IMR-90 (cell line): Measurements from ENCODE around the gene CFH. TPM values are rescaled to one million over a fixed set of nuclear protein-coding genes. Genes with fewer than 3 reads are reported as not detected.
A peak's percentile ranks its signal among the peaks of the same experiment; 100 is the strongest.
"Not testable (repeated sequence)": the region's sequence is repeated elsewhere in the genome, so short reads cannot be mapped to it uniquely, and the experiment has no call there.

Experiments used
- ATAC-seq: fragments of 200-7000 bp; cut with Tn5 transposase; 2 replicates; pipeline ENCODE4 v1.9.1; 2020; ENCODE audit warnings: low read depth, mild to moderate bottlenecking, moderate library complexity
- BruUV-seq: library from RNA; stranded (reverse); fragments of 400-500 nt; replicated peaks from 2 replicates; lab custom pipeline; 2021; lab: Mats Ljungman, UMichigan
- CTCF ChIA-PET: fragments of 300-600 bp; formaldehyde crosslinking; extraction: SDS; loops from one replicate; lab custom pipeline; 2021; ENCODE audit warnings: antibody characterized with exemption; lab: Yijun Ruan, JAX
- POLR2A ChIA-PET: fragments of 300-600 bp; sonication (Branson Sonifier 250); formaldehyde crosslinking; loops from one replicate; lab custom pipeline; 2022; ENCODE audit warnings: antibody characterized with exemption; ENCODE audit not compliant: unreplicated experiment; lab: Charles Lee
- DNase-seq: peaks from one replicate; pipeline ENCODE4 v3.0.0; 2013
- H2AFZ ChIP-seq: replicated peaks from 2 replicates; pipeline ENCODE3; 2013; ENCODE audit warnings: low read length, mild to moderate bottlenecking; ENCODE audit not compliant: poor library complexity
- H2AK5ac ChIP-seq: 2 replicates; pipeline ENCODE4 v1.6.1; 2013; ENCODE audit warnings: low read depth, low read length, inconsistent platforms
- H2AK9ac ChIP-seq: replicated peaks from 2 replicates; pipeline ENCODE3; 2013; ENCODE audit warnings: mild to moderate bottlenecking, low read depth, low read length, moderate library complexity; ENCODE audit not compliant: poor library complexity
- H2BK120ac ChIP-seq: 2 replicates; pipeline ENCODE4 v1.6.1; 2013; ENCODE audit warnings: low read depth, low read length, inconsistent platforms
- H2BK15ac ChIP-seq: 3 replicates; pipeline ENCODE4 v1.6.1; 2013; ENCODE audit warnings: low read depth, low read length, inconsistent platforms
- H2BK20ac ChIP-seq: 2 replicates; pipeline ENCODE4 v1.6.1; 2013; ENCODE audit warnings: low read depth, mild to moderate bottlenecking, inconsistent platforms, low read length, moderate library complexity
- H2BK5ac ChIP-seq: 2 replicates; pipeline ENCODE4 v1.6.1; 2013; ENCODE audit warnings: mild to moderate bottlenecking, low read depth, low read length, inconsistent platforms; ENCODE audit not compliant: poor library complexity, severe bottlenecking
- H3K14ac ChIP-seq: replicated peaks from 2 replicates; pipeline ENCODE4 v1.6.1; 2013; ENCODE audit warnings: low read depth, low read length, inconsistent platforms
- H3K18ac ChIP-seq: 2 replicates; pipeline ENCODE4 v1.6.1; 2013; ENCODE audit warnings: low read depth, low read length, control low read depth
- H3K23ac ChIP-seq: 2 replicates; pipeline ENCODE4 v1.6.1; 2013; ENCODE audit warnings: low read depth, low read length, inconsistent platforms
- H3K27ac ChIP-seq: 2 replicates; pipeline ENCODE4 v1.5.1; 2013; ENCODE audit warnings: mild to moderate bottlenecking, control low read depth, low read length; ENCODE audit not compliant: insufficient read depth
- H3K27me3 ChIP-seq: 2 replicates; pipeline ENCODE4 v1.6.1; 2013; ENCODE audit warnings: low read length; ENCODE audit not compliant: control insufficient read depth, insufficient read depth
- H3K36me3 ChIP-seq: 2 replicates; pipeline ENCODE4 v1.6.1; 2013; ENCODE audit warnings: low read length, mixed read lengths; ENCODE audit not compliant: control insufficient read depth, insufficient read depth
- H3K4ac ChIP-seq: 2 replicates; pipeline ENCODE4 v1.6.1; 2013; ENCODE audit warnings: low read depth, low read length, inconsistent platforms
- H3K4me1 ChIP-seq: 2 replicates; pipeline ENCODE4 v1.6.1; 2013; ENCODE audit warnings: low read length, mixed read lengths; ENCODE audit not compliant: control insufficient read depth, insufficient read depth
- H3K4me2 ChIP-seq: 2 replicates; pipeline ENCODE4 v1.6.1; 2013; ENCODE audit warnings: low read depth, mild to moderate bottlenecking, control low read depth, low read length, moderate library complexity
- H3K4me3 ChIP-seq: 2 replicates; pipeline ENCODE4 v1.5.1; 2013; ENCODE audit warnings: low read depth, mild to moderate bottlenecking, control low read depth, low read length, moderate library complexity; ENCODE audit not compliant: insufficient read depth
- H3K56ac ChIP-seq: 2 replicates; pipeline ENCODE4 v1.6.1; 2013; ENCODE audit warnings: low read length, inconsistent platforms; ENCODE audit not compliant: insufficient read depth; ENCODE audit errors: extremely low read depth
- H3K79me1 ChIP-seq, 2 experiments: 2 replicates each; pipeline ENCODE4 v1.6.1; 2013; ENCODE audit warnings: low read length in 2 of 2, inconsistent platforms in 1 of 2, low read depth in 1 of 2
- H3K9ac ChIP-seq: 2 replicates; pipeline ENCODE4 v1.6.1; 2013; ENCODE audit warnings: low read depth, low read length, control low read depth
- H3K9me1 ChIP-seq: 2 replicates; pipeline ENCODE4 v1.6.1; 2013; ENCODE audit warnings: low read length, inconsistent platforms; ENCODE audit not compliant: insufficient read depth
- H3K9me3 ChIP-seq: 2 replicates; pipeline ENCODE4 v1.6.1; 2013; ENCODE audit warnings: low read length; ENCODE audit not compliant: control insufficient read depth, insufficient read depth
- H4K20me1 ChIP-seq: 2 replicates; pipeline ENCODE4 v1.6.1; 2013; ENCODE audit warnings: low read length, inconsistent platforms; ENCODE audit not compliant: insufficient read depth
- H4K5ac ChIP-seq: 2 replicates; pipeline ENCODE4 v1.6.1; 2013; ENCODE audit warnings: mild to moderate bottlenecking, low read depth, low read length, control low read depth
- H4K8ac ChIP-seq, 2 experiments: 2 replicates each; pipeline ENCODE4 v1.6.1; 2013; ENCODE audit warnings: low read depth in 2 of 2, low read length in 2 of 2, control low read depth in 1 of 2, inconsistent platforms in 1 of 2
- H4K91ac ChIP-seq: 2 replicates; pipeline ENCODE4 v1.6.1; 2013; ENCODE audit warnings: low read depth, low read length, inconsistent platforms; ENCODE audit not compliant: insufficient read depth
- CTCF ChIP-seq: conservative IDR thresholded peaks from 2 replicates; pipeline ENCODE4 v1.5.1; 2012; ENCODE audit warnings: mild to moderate bottlenecking, low read depth, low read length, improper control_type of control experiment
- SMC3 ChIP-seq: fragments of 150-350 bp; IDR thresholded peaks from 2 replicates; pipeline ENCODE4 v1.6.1; 2016; ENCODE audit warnings: low read depth, mild to moderate bottlenecking, antibody characterized with exemption, low read length, moderate library complexity
- WGBS, 2 experiments: methylation state at CpG; one replicate each; pipeline versions ENCODE4 v1.1.5 to v1.1.7; 2013; ENCODE audit warnings: missing lambda C conversion rate in 2 of 2; ENCODE audit not compliant: insufficient read length in 1 of 2; ENCODE audit errors: extremely low coverage in 2 of 2; 5-methylcytosine and 5-hydroxymethylcytosine counted together
- dilution Hi-C: fragments of 300-500 bp; cut with HindIII; formaldehyde crosslinking; loops from one replicate; pipeline ENCODE4 v1.14.3; 2018; ENCODE audit warnings: low sequenced_read_pairs; ENCODE audit not compliant: unreplicated experiment
- in situ Hi-C: fragments of 300-500 bp; cut with MboI; formaldehyde crosslinking; loops from 3 replicates; pipeline ENCODE4 v1.14.3; 2019; ENCODE audit warnings: low sequenced_read_pairs, inconsistent platforms, mixed read lengths
- intact Hi-C: fragments of 100-400 bp; cut with micrococcal nuclease; formaldehyde crosslinking; loops from 2 replicates; pipeline ENCODE4 v1.10.0; 2022
- polyA plus RNA-seq, 3 experiments: library from polyadenylated mRNA; depleted of rRNA; stranded (reverse); fragments of >200 nt; gene quantifications; 2 replicates each; pipeline ENCODE4 v1.2.3, GENCODE V29; 2012; ENCODE audit warnings: low replicate concordance in 1 of 3
- total RNA-seq: library from RNA; depleted of rRNA; stranded (reverse); fragments of >200 nt; gene quantifications from 2 replicates; pipeline ENCODE4 v1.2.3, GENCODE V29; 2012

The CFH gene
- total and polyA plus RNA-seq, 2 of the 4 experiments (the other 2 are of a cell fraction) = 6.3 to 12.1 TPM

- H3K9me3 ChIP-seq, H3K9me1 ChIP-seq, H3K79me1 ChIP-seq, POLR2A ChIA-PET, H2AK9ac ChIP-seq, H2BK5ac ChIP-seq, H2BK15ac ChIP-seq, H3K9ac ChIP-seq, H4K20me1 ChIP-seq, H3K18ac ChIP-seq, H3K4me1 ChIP-seq, H2BK120ac ChIP-seq, H3K36me3 ChIP-seq, H3K56ac ChIP-seq, in situ Hi-C loops, H4K5ac ChIP-seq, H4K8ac ChIP-seq, H2AFZ ChIP-seq, H3K27me3 ChIP-seq, H3K4me3 ChIP-seq, CTCF ChIA-PET, H4K91ac ChIP-seq, BruUV-seq, H2AK5ac ChIP-seq, H3K14ac ChIP-seq, H3K23ac ChIP-seq, H3K27ac ChIP-seq, dilution Hi-C loops, H2BK20ac ChIP-seq, H3K4ac ChIP-seq: not testable (repeated sequence)
- WGBS, 2 experiments = no CpG with 5 or more reads among the region's 6 CpGs
- peak; percentile 66; the same call in 1 of the 2 replicates for ATAC-seq
- intact Hi-C loops = loop anchor here (5.0 kb wide), 1 partner anchor 614 kb away; no protein-coding TSS in a partner anchor
- 0 out of 2 replicates have a peak, but pooled peaks have one; percentile 14 for TF ChIP-seq SMC3
- TF ChIP-seq CTCF = peak; percentile 39; the same call in 1 of the 2 replicates
- peak overlapping the region; percentile 28; the same call in 1 of the 2 replicates for H3K4me2 ChIP-seq
- DNase-seq = peak; percentile 49
Observed at GRCh38 chr1:196743244-196743643, 91.4 kb downstream of the CFH start.

GRCh38 chr1:196765019-196765740 is 113.3 kb downstream of the CFH start:
- H3K79me1 ChIP-seq, H2BK120ac ChIP-seq, H3K9me3 ChIP-seq, ATAC-seq, intact Hi-C loops, H4K8ac ChIP-seq, H3K4me3 ChIP-seq, H4K5ac ChIP-seq, H4K20me1 ChIP-seq, H4K91ac ChIP-seq, dilution Hi-C loops, H2BK20ac ChIP-seq, H3K27ac ChIP-seq, H3K4me2 ChIP-seq, POLR2A ChIA-PET, H3K36me3 ChIP-seq, CTCF ChIA-PET, in situ Hi-C loops, H3K18ac ChIP-seq, H3K27me3 ChIP-seq, H2BK5ac ChIP-seq, H2AFZ ChIP-seq, H2BK15ac ChIP-seq, BruUV-seq, H3K9ac ChIP-seq, H2AK5ac ChIP-seq, H3K56ac ChIP-seq, DNase-seq, H3K4ac ChIP-seq, H3K9me1 ChIP-seq, H3K23ac ChIP-seq, H3K4me1 ChIP-seq, H3K14ac ChIP-seq, H2AK9ac ChIP-seq: not testable (repeated sequence)
- no CpG with 5 or more reads among the region's 4 CpGs for WGBS, 2 experiments
